HG03103 (cell line): ENCODE data around the gene NOL12.

Experiments used
- ATAC-seq: cut with Tn5 transposase; IDR thresholded peaks from one replicate; pipeline ENCODE4 v1.9.1; 2021; ENCODE audit warnings: low read depth; ENCODE audit not compliant: unreplicated experiment

Gene NOL12

DNA sequence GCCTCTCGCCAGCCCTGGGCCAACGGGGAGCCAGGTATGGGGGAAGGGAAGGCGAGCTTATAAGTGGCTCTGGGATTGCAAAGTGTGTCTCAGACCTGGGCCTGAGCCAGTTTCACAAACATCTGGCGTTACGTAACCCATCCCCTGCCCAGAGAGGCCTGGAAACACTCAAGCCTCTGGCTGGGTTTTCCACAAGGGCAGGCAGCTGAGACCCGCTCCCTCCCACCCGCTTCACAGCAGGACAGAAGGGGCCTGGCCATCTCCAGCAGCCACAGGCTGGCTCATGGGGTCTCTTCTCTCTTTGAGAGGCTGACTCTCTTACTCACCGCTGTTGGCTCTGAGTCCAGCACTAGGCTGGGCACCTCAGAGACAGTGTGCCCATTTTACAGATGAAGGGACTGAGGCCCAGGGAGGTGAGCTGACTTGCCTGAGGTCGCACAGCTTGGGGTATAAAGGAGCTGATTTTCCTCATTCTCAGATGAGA, 55.2 kb downstream of the NOL12 start:
- ATAC-seq = no peak

DNA sequence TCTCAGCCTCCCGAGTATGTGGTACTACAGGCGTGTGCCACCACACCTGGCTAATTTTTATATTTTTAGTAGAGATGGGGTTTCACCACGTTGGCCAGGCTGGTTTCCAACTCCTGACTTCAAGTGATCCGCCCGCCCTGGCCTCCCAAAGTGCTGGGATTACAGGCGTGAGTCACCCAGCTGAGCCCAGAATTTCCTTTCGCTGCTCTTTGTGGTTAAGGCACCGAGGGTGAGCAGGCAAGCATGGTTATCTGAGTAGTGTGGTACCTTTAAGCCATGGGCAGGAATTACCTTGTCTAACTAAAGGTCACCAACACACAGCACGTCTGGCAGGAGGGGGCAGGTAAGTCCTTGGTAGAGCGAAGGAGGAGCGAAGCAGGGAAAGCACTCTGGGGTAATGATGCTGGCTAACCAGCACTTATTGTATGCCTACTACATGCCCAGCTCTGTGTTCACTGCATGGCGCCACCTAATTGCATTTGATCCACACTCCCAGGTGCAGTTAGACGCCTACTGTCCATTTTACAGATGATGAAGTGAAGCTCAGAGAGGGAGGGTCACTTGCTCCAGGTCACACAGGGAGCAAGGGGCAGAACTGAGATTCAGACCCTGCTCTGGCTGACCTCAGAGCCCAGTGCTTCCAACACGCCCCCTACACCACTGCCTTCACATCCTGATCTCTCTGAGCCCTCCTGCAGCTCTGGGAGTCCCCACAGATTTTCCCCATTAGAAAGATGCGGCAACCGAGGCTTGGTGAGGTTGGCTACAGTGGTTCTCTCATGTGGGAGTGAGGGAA, 56.4 kb downstream of the NOL12 start:
- no peak for ATAC-seq
